NCI-H774 (cell line): Measurements from ENCODE around the gene RSPH9.
"Not testable (repeated sequence)": the region's sequence is repeated elsewhere in the genome, so short reads cannot be mapped to it uniquely, and the experiment has no call there.

Experiments used
- DNase-seq: peaks from one replicate; lab custom pipeline; 2025; lab: John Stamatoyannopoulos, UW

The RSPH9 gene

GRCh38 chr6:43629104-43629504 is 15.7 kb upstream of the RSPH9 start, which contains the start of gene GTPBP2:
GTPBP2 (minus strand) TSS chr6:43629264; CDS start chr6:43629162, 102 bp downstream.
- DNase-seq = peak; percentile 97

- peak; percentile 95 for DNase-seq
Measured at GRCh38 chr6:43629505-43630300, 15.1 kb upstream of the RSPH9 start.

- DNase-seq = no peak
Measured at GRCh38 chr6:43630980-43631619, 13.7 kb upstream of the RSPH9 start.

GRCh38 chr6:43633002-43633401 is 11.8 kb upstream of the RSPH9 start:
- not testable (repeated sequence) for DNase-seq

GRCh38 chr6:43634702-43635303 is 10.0 kb upstream of the RSPH9 start:
- DNase-seq = no peak

- DNase-seq = peak; percentile 84
Measured at GRCh38 chr6:43635387-43636307, 9.2 kb upstream of the RSPH9 start, which contains the start of gene MAD2L1BP. MAD2L1BP (plus strand) TSS chr6:43635840; CDS start chr6:43635876, 36 bp downstream.

GRCh38 chr6:43636308-43636659 is 8.6 kb upstream of the RSPH9 start:
- no peak for DNase-seq

- DNase-seq = no peak
Measured at GRCh38 chr6:43639984-43640800, 4.6 kb upstream of the RSPH9 start.

- no peak for DNase-seq
Measured at GRCh38 chr6:43645613-43645964, 753 bp downstream of the RSPH9 start.

- no peak for DNase-seq
Measured at GRCh38 chr6:43647613-43648012, 2.8 kb downstream of the RSPH9 start.

- no peak for DNase-seq
Measured at GRCh38 chr6:43648248-43648647, 3.4 kb downstream of the RSPH9 start.

GRCh38 chr6:43652822-43653221 is 8.0 kb downstream of the RSPH9 start:
- not testable (repeated sequence) for DNase-seq

- DNase-seq = no peak
Measured at GRCh38 chr6:43657221-43657802, 12.5 kb downstream of the RSPH9 start.

GRCh38 chr6:43658161-43658560 is 13.3 kb downstream of the RSPH9 start:
- DNase-seq = no peak

- DNase-seq = not testable (repeated sequence)
Measured at GRCh38 chr6:43662948-43663347, 18.1 kb downstream of the RSPH9 start.

- DNase-seq = no peak
Measured at GRCh38 chr6:43665376-43665775, 20.5 kb downstream of the RSPH9 start.

- no peak for DNase-seq
Measured at GRCh38 chr6:43666196-43666920, 21.5 kb downstream of the RSPH9 start.

- DNase-seq = peak; percentile 73
Measured at GRCh38 chr6:43667245-43668150, 22.7 kb downstream of the RSPH9 start.
